Transverse colon (tissue), 4 donors: ENCODE measurements around the gene PSMD5. TPM values are rescaled to one million over a fixed set of nuclear protein-coding genes. Genes with fewer than 3 reads are reported as not detected.
A peak's percentile ranks its signal among the peaks of the same experiment; 100 is the strongest.

Experiments
- DNase-seq: peaks from one replicate; pipeline ENCODE4 v3.0.0-alpha.2; 2019
- H3K27ac ChIP-seq, 4 donors: fragments of 200-600 bp; sonication (generic); 2 replicates each; pipeline ENCODE4 v1.5.1; 2016 to 2018; ENCODE audit warnings: inconsistent platforms in 4 of 4
- H3K27me3 ChIP-seq: fragments of 200-600 bp; sonication (generic); 2 replicates; pipeline ENCODE4 v1.5.1; 2017; ENCODE audit warnings: inconsistent platforms
- H3K36me3 ChIP-seq, 4 donors: fragments of 200-600 bp; sonication (generic); 2 replicates each; pipeline ENCODE4 v1.5.1; 2017 to 2019; ENCODE audit warnings: inconsistent platforms in 4 of 4
- H3K4me1 ChIP-seq, 4 donors: fragments of 200-600 bp; sonication (generic); 2 replicates each; pipeline ENCODE4 v1.5.1; 2017 to 2020; ENCODE audit warnings: inconsistent platforms in 4 of 4
- H3K4me3 ChIP-seq, 4 donors: fragments of 200-600 bp; sonication (generic); 1 replicate in 1 of 4; 2 replicates in 3 of 4; pipeline versions ENCODE4 v1.5.1 to v1.6.1; 2017 to 2019; ENCODE audit warnings: inconsistent platforms in 4 of 4
- H3K9me3 ChIP-seq, 2 donors: fragments of 200-600 bp; sonication (generic); 2 replicates each; pipeline ENCODE4 v1.5.1; 2017 to 2019; ENCODE audit warnings: inconsistent platforms in 2 of 2
- EP300 ChIP-seq: sonication (generic); formaldehyde crosslinking; IDR thresholded peaks from one replicate; pipeline ENCODE4 v1.6.1; 2017; ENCODE audit warnings: antibody characterized with exemption, low read depth
- POLR2A ChIP-seq: fragments of 450-650 bp; IDR thresholded peaks from one replicate; pipeline ENCODE4 v1.6.1; 2016; ENCODE audit warnings: antibody characterized with exemption, mild to moderate bottlenecking, moderate library complexity
- POLR2AphosphoS5 ChIP-seq, 3 donors: sonication (generic); formaldehyde crosslinking; IDR thresholded peaks; one replicate each; pipeline ENCODE4 v1.6.1; 2016; ENCODE audit warnings: antibody characterized with exemption in 3 of 3
- WGBS, 2 donors: methylation state at CpG; one replicate each; pipeline ENCODE4 v1.1.5; 2018; ENCODE audit warnings: low coverage in 1 of 2; 5-methylcytosine and 5-hydroxymethylcytosine counted together
- in situ Hi-C, 4 donors: fragments of 200-750 bp; cut with MboI; loops; one replicate each; pipeline versions ENCODE4 v1.15.0 to v1.15.1; 2017; ENCODE audit warnings: low sequenced_read_pairs in 3 of 4, low pct_ligation_motif_present in 1 of 4, low pct_unique_long_range_greater_than_20kb in 1 of 4
- intact Hi-C: fragments of 100-400 bp; cut with DNase I; formaldehyde crosslinking; loops from one replicate; pipeline ENCODE4 v1.15.1; 2023; ENCODE audit warnings: low total_unique reads
- total RNA-seq, 4 donors: library from RNA; depleted of rRNA; stranded (reverse); fragments of >200 nt; gene quantifications; one replicate each; pipeline ENCODE4 v1.1.0, GENCODE V29; 2016
- TF ChIP-seq, protein P1 (sequence below), 5 experiments: fragments of 200-600 bp in 3 of 5; fragments of 450-650 bp in 2 of 5; sonication (generic) in 3 of 5; IDR thresholded peaks; 1 replicate in 2 of 5; 2 replicates in 3 of 5; pipeline ENCODE4 v1.5.1; 2016 to 2017; ENCODE audit warnings: antibody characterized with exemption in 5 of 5, inconsistent platforms in 3 of 5, mild to moderate bottlenecking in 2 of 5, moderate library complexity in 1 of 5

PSMD5 gene
- total RNA-seq, 4 donors from 2014 or later, result 25.3 to 36.6 (median 28.7) TPM

DNA sequence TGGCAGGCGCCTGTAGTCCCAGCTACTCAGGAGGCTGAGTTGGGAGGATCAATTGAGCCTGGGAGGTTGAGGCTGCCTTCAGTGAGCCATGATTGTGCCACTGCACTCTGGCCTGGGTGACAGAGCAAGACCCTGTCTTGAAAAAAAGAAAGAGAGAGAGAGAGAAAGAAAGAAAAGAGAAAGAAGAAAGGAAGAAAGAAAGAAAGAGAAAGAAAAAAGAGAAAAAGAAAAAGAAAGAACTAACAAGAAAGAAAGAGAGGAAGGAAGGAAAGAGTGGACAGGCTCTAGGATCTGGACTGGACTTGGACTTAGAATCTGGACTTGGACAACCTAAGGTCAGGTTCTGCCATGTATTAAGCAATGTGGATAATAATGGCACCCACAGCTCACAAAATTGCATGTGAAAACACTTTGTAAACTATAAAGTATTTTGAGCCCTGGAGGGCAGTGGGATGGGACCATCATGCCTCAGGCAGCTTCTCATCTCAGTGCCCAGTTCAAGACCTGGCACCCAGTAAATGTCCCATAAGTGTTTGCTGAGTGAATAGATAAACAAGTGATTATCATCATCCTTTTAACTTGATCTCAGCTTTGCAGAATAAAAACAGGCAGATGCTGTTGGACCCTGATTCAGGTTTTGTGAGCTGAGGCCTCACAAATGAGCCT is 47.0 kb upstream of the PSMD5 start:
- peak overlapping the region; percentile 15 to 65 (median 62) for H3K27ac ChIP-seq
- no peak for TF ChIP-seq EP300
- TF ChIP-seq POLR2A, result no peak
- TF ChIP-seq POLR2AphosphoS5 (IDR thresholded peaks at IDR 0.05), result no peak
- TF ChIP-seq, protein P1, sequence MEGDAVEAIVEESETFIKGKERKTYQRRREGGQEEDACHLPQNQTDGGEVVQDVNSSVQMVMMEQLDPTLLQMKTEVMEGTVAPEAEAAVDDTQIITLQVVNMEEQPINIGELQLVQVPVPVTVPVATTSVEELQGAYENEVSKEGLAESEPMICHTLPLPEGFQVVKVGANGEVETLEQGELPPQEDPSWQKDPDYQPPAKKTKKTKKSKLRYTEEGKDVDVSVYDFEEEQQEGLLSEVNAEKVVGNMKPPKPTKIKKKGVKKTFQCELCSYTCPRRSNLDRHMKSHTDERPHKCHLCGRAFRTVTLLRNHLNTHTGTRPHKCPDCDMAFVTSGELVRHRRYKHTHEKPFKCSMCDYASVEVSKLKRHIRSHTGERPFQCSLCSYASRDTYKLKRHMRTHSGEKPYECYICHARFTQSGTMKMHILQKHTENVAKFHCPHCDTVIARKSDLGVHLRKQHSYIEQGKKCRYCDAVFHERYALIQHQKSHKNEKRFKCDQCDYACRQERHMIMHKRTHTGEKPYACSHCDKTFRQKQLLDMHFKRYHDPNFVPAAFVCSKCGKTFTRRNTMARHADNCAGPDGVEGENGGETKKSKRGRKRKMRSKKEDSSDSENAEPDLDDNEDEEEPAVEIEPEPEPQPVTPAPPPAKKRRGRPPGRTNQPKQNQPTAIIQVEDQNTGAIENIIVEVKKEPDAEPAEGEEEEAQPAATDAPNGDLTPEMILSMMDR (IDR thresholded peaks at IDR 0.05), result no peak
- H3K36me3 ChIP-seq, result no peaks in the 10 kb centered on the region
- in situ Hi-C loops, result no loop called here
- H3K4me3 ChIP-seq, result no peak overlapping the region
- H3K4me1 ChIP-seq, result peaks cover 5 to 46% (median 29%) of the 10 kb centered on the region in 4 donors
- DNase-seq, result no peak
- intact Hi-C loops, result no loop called here
- H3K27me3 ChIP-seq, result no peaks in the 10 kb centered on the region
- 100% methylated on average over 1 of the region's 1 CpG; no CpG with 5 or more reads in 1 of the 2 donors for WGBS, 2 donors
- H3K9me3 ChIP-seq, result no peaks in the 10 kb centered on the region

DNA sequence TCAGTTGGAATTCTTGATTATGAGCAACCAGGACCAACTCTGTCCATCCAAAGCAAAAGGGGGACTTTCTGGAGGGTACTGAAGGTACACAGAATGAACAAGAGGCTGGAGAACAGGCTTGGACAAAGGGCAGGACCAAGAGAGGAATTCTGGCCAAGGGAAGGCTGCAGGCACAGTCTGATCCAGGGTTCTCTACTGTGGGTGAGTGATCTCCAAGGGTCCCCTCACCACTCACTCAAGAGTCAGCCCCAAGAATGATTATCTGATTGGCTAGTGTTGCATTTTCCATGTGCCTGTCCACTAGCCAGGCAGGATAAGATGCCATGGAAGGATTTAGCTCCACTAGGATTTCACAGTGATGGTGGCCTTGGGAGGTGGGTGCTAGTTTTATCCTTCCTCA is 45.9 kb upstream of the PSMD5 start:
- no peak for TF ChIP-seq EP300
- TF ChIP-seq POLR2A, result no peak
- TF ChIP-seq, protein P1 (IDR thresholded peaks at IDR 0.05), result no peak
- no peak for TF ChIP-seq POLR2AphosphoS5 (IDR thresholded peaks at IDR 0.05)
- H3K27me3 ChIP-seq, result no peaks in the 10 kb centered on the region
- H3K4me3 ChIP-seq, result no peak overlapping the region
- in situ Hi-C loops (no loop called here), intact Hi-C loops (no loop called here)
- H3K36me3 ChIP-seq, result no peaks in the 10 kb centered on the region
- DNase-seq, result no peak
- no peaks in the 10 kb centered on the region for H3K9me3 ChIP-seq
- H3K4me1 ChIP-seq, result peaks cover 0 to 40% (median 26%) of the 10 kb centered on the region in 4 donors
- H3K27ac ChIP-seq, result no peak overlapping the region

DNA sequence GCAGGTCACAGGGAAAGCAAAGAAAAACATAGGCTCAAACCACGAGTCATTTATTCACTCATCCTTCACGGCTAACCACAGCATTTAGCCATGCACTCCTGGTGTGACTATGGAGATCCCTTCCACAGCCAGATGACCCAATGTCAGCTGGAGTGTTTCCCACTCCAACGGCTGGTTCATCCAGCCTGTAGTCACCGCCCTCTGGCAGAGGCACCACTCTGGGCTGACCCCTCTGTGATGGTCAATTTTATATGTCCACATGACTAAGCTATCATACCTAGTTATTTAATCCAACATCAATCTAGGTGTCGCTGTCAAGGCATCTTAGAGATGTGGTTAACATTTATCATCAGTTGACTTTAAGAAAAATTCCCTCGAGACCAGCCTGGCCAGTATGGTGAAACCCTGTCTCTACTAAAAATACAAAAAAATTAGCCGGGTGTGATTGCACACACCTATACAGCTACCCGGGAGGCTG is 43.8 kb upstream of the PSMD5 start:
- no peak for DNase-seq
- intact Hi-C loops, result no loop called here
- no peaks in the 10 kb centered on the region for H3K9me3 ChIP-seq
- H3K27ac ChIP-seq, result peak overlapping the region in 3 of 4 donors; percentile 50 to 61 (median 60)
- no peak overlapping the region for H3K4me3 ChIP-seq
- no peak for TF ChIP-seq POLR2AphosphoS5 (IDR thresholded peaks at IDR 0.05)
- no peak for TF ChIP-seq EP300
- TF ChIP-seq POLR2A, result no peak
- TF ChIP-seq, protein P1 (IDR thresholded peaks at IDR 0.05), result no peak
- WGBS, 2 donors, result 72 to 78% methylated on average over 4 to 8 of the region's 8 CpGs
- in situ Hi-C loops, result no loop called here
- H3K4me1 ChIP-seq, result peaks cover 0 to 26% (median 15%) of the 10 kb centered on the region in 4 donors
- no peaks in the 10 kb centered on the region for H3K27me3 ChIP-seq
- no peaks in the 10 kb centered on the region for H3K36me3 ChIP-seq

DNA sequence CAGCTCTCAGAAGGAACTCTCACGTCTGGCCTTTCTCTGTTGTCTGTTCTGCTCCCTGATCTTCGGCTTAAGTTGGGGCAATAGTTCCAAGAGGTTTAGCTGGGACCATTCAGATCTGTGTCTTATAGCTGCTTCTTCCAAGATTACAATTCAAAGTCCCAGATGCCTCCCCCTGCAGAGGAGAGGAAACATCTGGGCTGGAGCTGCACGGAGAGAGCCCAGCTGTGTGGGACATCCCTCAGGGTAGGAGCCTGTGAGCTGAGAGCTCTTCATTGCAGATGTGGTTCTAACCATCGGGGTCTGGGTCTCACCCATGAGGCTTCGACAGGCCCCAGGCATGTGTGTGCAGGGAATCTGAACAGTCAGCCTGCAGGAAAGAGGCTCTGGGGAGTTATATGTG is 43.2 kb upstream of the PSMD5 start:
- no peak for DNase-seq
- Histone ChIP-seq H3K4me1 (peaks cover 0 to 21% (median 14%) of the 10 kb centered on the region in 4 donors), H3K9me3 (no peaks in the 10 kb centered on the region), H3K4me3 (no peak overlapping the region), H3K27me3 (no peaks in the 10 kb centered on the region), H3K36me3 (no peaks in the 10 kb centered on the region), H3K27ac (peak overlapping the region; percentile 38 to 61 (median 55))
- in situ Hi-C loops (no loop called here), intact Hi-C loops (no loop called here)
- no peak for TF ChIP-seq POLR2AphosphoS5 (IDR thresholded peaks at IDR 0.05)
- TF ChIP-seq, protein P1 (IDR thresholded peaks at IDR 0.05), result no peak
- no peak for TF ChIP-seq POLR2A
- TF ChIP-seq EP300, result no peak
- 38 to 53% methylated on average over 3 to 5 of the region's 5 CpGs for WGBS, 2 donors
